ENCODE data around the gene SZRD1.

The SZRD1 gene

GRCh38 chr1:16397120-16397519 is 30.1 kb downstream of the SZRD1 start:
- no peak for DNase-seq (ENCODE audit: low spot score)

GRCh38 chr1:16398371-16398953 is 31.4 kb downstream of the SZRD1 start:
- no peak for DNase-seq (ENCODE audit: low spot score)

GRCh38 chr1:16402742-16403141 is 35.7 kb downstream of the SZRD1 start:
- no peak for DNase-seq (ENCODE audit: low spot score)

- DNase-seq (ENCODE audit: low spot score), result no peak
Measured at GRCh38 chr1:16405441-16405840, 38.4 kb downstream of the SZRD1 start.

- DNase-seq (ENCODE audit: low spot score), result no peak
Measured at GRCh38 chr1:16406868-16407267, 39.8 kb downstream of the SZRD1 start.

GRCh38 chr1:16409536-16410152 is 42.6 kb downstream of the SZRD1 start:
- no peak for DNase-seq (ENCODE audit: low spot score)

- no peak for DNase-seq (ENCODE audit: low spot score)
Measured at GRCh38 chr1:16410803-16411202, 43.8 kb downstream of the SZRD1 start.

- no peak for DNase-seq (ENCODE audit: low spot score)
Measured at GRCh38 chr1:16413191-16413590, 46.1 kb downstream of the SZRD1 start.

- DNase-seq (ENCODE audit: low spot score), result no peak
Measured at GRCh38 chr1:16418823-16419425, 51.9 kb downstream of the SZRD1 start.

GRCh38 chr1:16420424-16421118 is 53.5 kb downstream of the SZRD1 start:
- DNase-seq (ENCODE audit: low spot score), result no peak

GRCh38 chr1:16421201-16421600 is 54.2 kb downstream of the SZRD1 start:
- DNase-seq (ENCODE audit: low spot score), result no peak

- no peak for DNase-seq (ENCODE audit: low spot score)
Measured at GRCh38 chr1:16422041-16422440, 55.0 kb downstream of the SZRD1 start.

GRCh38 chr1:16425125-16426025 is 58.3 kb downstream of the SZRD1 start:
- no peak for DNase-seq (ENCODE audit: low spot score)

- peak; percentile 30 for DNase-seq (ENCODE audit: low spot score)
Measured at GRCh38 chr1:16430606-16431005, 63.6 kb downstream of the SZRD1 start.

GRCh38 chr1:16433030-16433429 is 66.0 kb downstream of the SZRD1 start:
- no peak for DNase-seq (ENCODE audit: low spot score)

GRCh38 chr1:16434007-16434406 is 67.0 kb downstream of the SZRD1 start:
- DNase-seq (ENCODE audit: low spot score), result no peak

GRCh38 chr1:16434501-16434900 is 67.5 kb downstream of the SZRD1 start:
- DNase-seq (ENCODE audit: low spot score), result peak; percentile 25

GRCh38 chr1:16436946-16437474 is 70.0 kb downstream of the SZRD1 start, which contains the start of gene SPATA21:
TSS of gene SPATA21 (minus strand) at chr1:16437424. CDS start at chr1:16431371, 6,053 bp downstream.
- no peak for DNase-seq (ENCODE audit: low spot score)

- DNase-seq (ENCODE audit: low spot score), result no peak
Measured at GRCh38 chr1:16438516-16438915, 71.5 kb downstream of the SZRD1 start.

GRCh38 chr1:16438924-16439323 is 71.9 kb downstream of the SZRD1 start:
- DNase-seq (ENCODE audit: low spot score), result no peak

GRCh38 chr1:16440131-16440469 is 73.1 kb downstream of the SZRD1 start:
- peak; percentile 34 for DNase-seq (ENCODE audit: low spot score)

Data from RKO (cell line).